ENCODE results near the gene SLC7A9.

SLC7A9 gene

DNA sequence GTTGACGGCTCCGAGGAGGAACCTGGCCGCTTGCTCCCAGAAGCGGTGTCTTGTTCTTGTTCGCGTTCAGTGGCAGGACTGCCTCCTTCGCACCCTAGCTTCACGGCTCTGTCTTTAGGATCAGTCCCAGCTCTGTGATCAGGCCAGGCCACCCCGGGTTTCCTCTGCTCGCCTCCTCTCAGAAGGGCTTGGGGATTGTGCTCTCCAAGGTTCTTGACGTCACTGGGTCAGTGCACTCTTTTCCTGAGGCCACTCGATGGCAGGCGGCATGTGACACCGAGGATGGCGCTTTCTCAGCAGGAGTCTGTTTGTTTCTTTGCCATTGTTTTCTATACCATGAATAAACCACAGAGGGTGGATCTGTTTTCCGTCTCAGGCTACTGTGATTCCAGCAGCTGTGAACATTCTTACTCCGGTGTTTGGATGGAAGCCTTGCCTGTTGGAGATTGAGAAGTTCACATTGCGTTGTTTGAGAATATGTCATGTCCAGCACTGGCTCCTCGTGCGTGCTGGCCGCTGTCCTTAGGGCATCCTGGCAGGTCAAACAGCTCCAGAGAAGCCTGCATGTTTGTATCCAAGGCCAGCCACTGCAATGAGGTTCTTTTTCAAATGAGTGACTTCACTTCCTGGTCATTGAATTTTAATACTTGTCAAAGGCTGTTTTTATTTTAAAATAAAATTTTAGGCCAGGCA lies 44.5 kb downstream of the SLC7A9 start:
- H3K4me3 ChIP-seq (ENCODE audit: control insufficient read depth in 1 of 7, extremely low read depth in 1 of 7, insufficient read depth in 4 of 7, low read depth in 2 of 7, low read length in 6 of 7), result no peak overlapping the region
- H3K27ac ChIP-seq (ENCODE audit: insufficient read depth in 1 of 2, low read depth in 1 of 2, low read length in 2 of 2, poor library complexity in 1 of 2, severe bottlenecking in 2 of 2), result no peak overlapping the region
- DNase-seq, result no peak
- peaks cover 0 to 5% (median 0%) of the 10 kb centered on the region in 4 experiments for H3K4me1 ChIP-seq (ENCODE audit: control extremely low read depth in 1 of 4, control insufficient read depth in 4 of 4, insufficient read depth in 4 of 4, low read length in 3 of 4)
- CTCF ChIA-PET, result interaction anchor here (0.7 kb wide), 1 partner anchor 14 kb away, joined by 3 read pairs; no protein-coding TSS in a partner anchor
- POLR2A ChIA-PET, result no interaction called here
- peaks cover 0 to 44% (median 9%) of the 10 kb centered on the region in 5 experiments for H3K27me3 ChIP-seq (replicated peaks in 2 of 5; ENCODE audit: control insufficient read depth in 4 of 5, insufficient read depth in 5 of 5, low read length in 4 of 5)
- no peaks in the 10 kb centered on the region for H3K36me3 ChIP-seq (ENCODE audit: control insufficient read depth in 4 of 4, insufficient read depth in 4 of 4, low read length in 3 of 4)
- WGBS (ENCODE audit: insufficient coverage), result 49% methylated on average over 21 of the region's 21 CpGs
- no peaks in the 10 kb centered on the region for H3K9me3 ChIP-seq (ENCODE audit: control extremely low read depth in 1 of 5, control insufficient read depth in 4 of 5, insufficient read depth in 2 of 5, low read depth in 1 of 5, low read length in 4 of 5)

DNA sequence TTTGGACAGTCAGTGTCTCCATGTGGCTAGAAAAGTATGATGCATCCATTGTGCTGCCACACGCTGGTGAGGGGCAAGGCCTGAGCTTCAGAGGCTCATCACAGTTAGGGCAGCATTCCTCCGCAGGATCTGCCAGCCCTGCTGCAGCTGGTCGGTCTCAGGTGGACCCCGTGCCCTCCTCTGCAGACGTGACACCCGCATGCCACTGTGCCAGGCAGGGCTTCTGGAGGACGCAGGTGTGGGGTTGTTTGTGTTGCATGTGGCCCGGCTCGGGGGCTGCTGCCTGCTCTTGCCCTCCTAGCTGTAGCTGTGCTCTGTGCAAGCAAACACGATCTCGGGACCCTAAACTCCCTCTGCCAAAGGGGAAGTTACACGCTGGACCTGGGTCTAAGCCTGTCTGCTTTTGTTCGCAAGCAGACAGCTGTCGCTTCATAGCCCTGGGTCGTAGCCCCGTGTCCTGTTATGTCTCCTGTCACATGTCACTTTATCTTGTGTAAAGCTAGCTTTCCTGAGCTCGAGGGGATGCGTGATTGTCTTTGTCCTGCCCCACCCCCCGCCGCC lies 45.3 kb downstream of the SLC7A9 start:
- Histone ChIP-seq H3K9me3 (ENCODE audit: control extremely low read depth in 1 of 5, control insufficient read depth in 4 of 5, insufficient read depth in 2 of 5, low read depth in 1 of 5, low read length in 4 of 5) (no peaks in the 10 kb centered on the region), H3K27ac (ENCODE audit: insufficient read depth in 1 of 2, low read depth in 1 of 2, low read length in 2 of 2, poor library complexity in 1 of 2, severe bottlenecking in 2 of 2) (no peak overlapping the region), H3K4me1 (ENCODE audit: control extremely low read depth in 1 of 4, control insufficient read depth in 4 of 4, insufficient read depth in 4 of 4, low read length in 3 of 4) (peaks cover 0 to 5% (median 0%) of the 10 kb centered on the region in 4 experiments), H3K27me3 (replicated peaks in 2 of 5; ENCODE audit: control insufficient read depth in 4 of 5, insufficient read depth in 5 of 5, low read length in 4 of 5) (peaks cover 0 to 51% (median 9%) of the 10 kb centered on the region in 5 experiments), H3K4me3 (ENCODE audit: control insufficient read depth in 1 of 7, extremely low read depth in 1 of 7, insufficient read depth in 4 of 7, low read depth in 2 of 7, low read length in 6 of 7) (no peak overlapping the region), H3K36me3 (ENCODE audit: control insufficient read depth in 4 of 4, insufficient read depth in 4 of 4, low read length in 3 of 4) (no peaks in the 10 kb centered on the region)
- DNase-seq, result peak; percentile 1 to 54 (median 40)
- 31% methylated on average over 17 of the region's 20 CpGs for WGBS (ENCODE audit: insufficient coverage)
- CTCF ChIA-PET, result no interaction called here
- POLR2A ChIA-PET, result no interaction called here

DNA sequence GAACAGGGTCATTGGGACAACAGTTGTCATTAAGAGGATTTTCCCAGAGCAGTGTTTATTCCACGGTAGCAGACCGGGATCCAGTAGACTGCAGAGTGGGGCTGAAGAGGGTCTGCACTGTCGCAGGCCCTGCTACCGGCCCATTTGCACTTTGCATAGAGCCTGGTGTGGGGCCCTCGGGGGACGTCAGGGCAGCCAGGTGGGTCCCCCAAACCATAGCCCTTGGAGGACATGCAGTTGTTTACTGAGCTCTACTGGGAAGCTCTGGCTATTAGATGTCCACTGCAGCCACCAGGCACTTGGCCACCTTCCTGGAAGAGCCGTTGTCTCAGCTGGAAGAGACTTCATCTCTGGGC lies 45.8 kb downstream of the SLC7A9 start:
- 93% methylated on average over 7 of the region's 7 CpGs for WGBS (ENCODE audit: insufficient coverage)
- Histone ChIP-seq H3K27ac (ENCODE audit: insufficient read depth in 1 of 2, low read depth in 1 of 2, low read length in 2 of 2, poor library complexity in 1 of 2, severe bottlenecking in 2 of 2) (no peak overlapping the region), H3K9me3 (ENCODE audit: control extremely low read depth in 1 of 5, control insufficient read depth in 4 of 5, insufficient read depth in 2 of 5, low read depth in 1 of 5, low read length in 4 of 5) (no peaks in the 10 kb centered on the region), H3K27me3 (replicated peaks in 2 of 5; ENCODE audit: control insufficient read depth in 4 of 5, insufficient read depth in 5 of 5, low read length in 4 of 5) (peaks cover 0 to 52% (median 9%) of the 10 kb centered on the region in 5 experiments), H3K4me3 (ENCODE audit: control insufficient read depth in 1 of 7, extremely low read depth in 1 of 7, insufficient read depth in 4 of 7, low read depth in 2 of 7, low read length in 6 of 7) (no peak overlapping the region), H3K4me1 (ENCODE audit: control extremely low read depth in 1 of 4, control insufficient read depth in 4 of 4, insufficient read depth in 4 of 4, low read length in 3 of 4) (peaks cover 0 to 5% (median 0%) of the 10 kb centered on the region in 4 experiments), H3K36me3 (ENCODE audit: control insufficient read depth in 4 of 4, insufficient read depth in 4 of 4, low read length in 3 of 4) (no peaks in the 10 kb centered on the region)
- POLR2A ChIA-PET, result no interaction called here
- CTCF ChIA-PET, result no interaction called here
- no peak for DNase-seq

DNA sequence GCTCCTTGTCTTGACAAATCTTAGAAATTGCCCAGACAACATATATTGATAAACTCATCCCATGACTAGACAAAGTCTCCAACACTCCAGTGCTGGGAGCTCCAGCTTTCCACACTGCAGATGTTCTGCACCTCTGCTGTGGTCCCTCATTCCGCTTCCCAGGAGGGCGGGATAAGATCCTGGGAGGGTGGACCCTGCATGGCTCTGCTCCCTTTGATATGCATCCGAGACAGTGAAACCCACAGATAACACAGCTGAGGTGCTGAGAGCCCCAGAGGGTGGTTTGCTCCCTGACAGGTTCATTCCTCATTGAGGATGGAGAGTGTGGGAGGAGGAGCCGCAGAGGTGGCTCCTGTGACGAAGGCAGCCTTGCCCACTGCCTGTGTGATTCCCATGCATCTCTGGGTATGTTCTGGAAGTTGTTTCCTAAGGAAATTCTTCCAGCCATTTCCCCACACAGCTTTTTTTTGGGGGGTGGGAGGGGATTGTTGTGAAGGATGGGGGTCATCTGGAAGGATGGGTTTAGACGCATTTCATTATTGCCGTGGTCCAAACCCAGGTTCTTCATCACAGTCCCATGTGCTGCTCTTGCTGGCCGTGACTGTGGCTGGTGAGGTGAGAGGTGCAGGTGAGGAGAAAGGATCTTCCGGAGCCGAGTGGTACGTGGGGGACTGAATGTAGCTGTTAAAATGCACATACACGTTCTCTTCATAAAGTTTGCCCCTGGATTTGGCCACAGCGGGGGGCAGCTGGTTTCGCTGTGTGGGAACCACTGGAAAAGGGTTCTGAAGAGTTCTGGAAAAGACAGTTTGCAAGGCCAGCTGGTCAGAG lies 46.4 kb downstream of the SLC7A9 start:
- H3K4me3 ChIP-seq (ENCODE audit: control insufficient read depth in 1 of 7, extremely low read depth in 1 of 7, insufficient read depth in 4 of 7, low read depth in 2 of 7, low read length in 6 of 7), result no peak overlapping the region
- POLR2A ChIA-PET, result no interaction called here
- H3K36me3 ChIP-seq (ENCODE audit: control insufficient read depth in 4 of 4, insufficient read depth in 4 of 4, low read length in 3 of 4), result no peaks in the 10 kb centered on the region
- 90% methylated on average over 12 of the region's 14 CpGs for WGBS (ENCODE audit: insufficient coverage)
- H3K4me1 ChIP-seq (ENCODE audit: control extremely low read depth in 1 of 4, control insufficient read depth in 4 of 4, insufficient read depth in 4 of 4, low read length in 3 of 4), result peaks cover 0 to 5% (median 0%) of the 10 kb centered on the region in 4 experiments
- CTCF ChIA-PET, result no interaction called here
- H3K9me3 ChIP-seq (ENCODE audit: control extremely low read depth in 1 of 5, control insufficient read depth in 4 of 5, insufficient read depth in 2 of 5, low read depth in 1 of 5, low read length in 4 of 5), result no peaks in the 10 kb centered on the region
- no peak overlapping the region for H3K27ac ChIP-seq (ENCODE audit: insufficient read depth in 1 of 2, low read depth in 1 of 2, low read length in 2 of 2, poor library complexity in 1 of 2, severe bottlenecking in 2 of 2)
- H3K27me3 ChIP-seq (replicated peaks in 2 of 5; ENCODE audit: control insufficient read depth in 4 of 5, insufficient read depth in 5 of 5, low read length in 4 of 5), result peaks cover 0 to 55% (median 13%) of the 10 kb centered on the region in 5 experiments
- no peak for DNase-seq

DNA sequence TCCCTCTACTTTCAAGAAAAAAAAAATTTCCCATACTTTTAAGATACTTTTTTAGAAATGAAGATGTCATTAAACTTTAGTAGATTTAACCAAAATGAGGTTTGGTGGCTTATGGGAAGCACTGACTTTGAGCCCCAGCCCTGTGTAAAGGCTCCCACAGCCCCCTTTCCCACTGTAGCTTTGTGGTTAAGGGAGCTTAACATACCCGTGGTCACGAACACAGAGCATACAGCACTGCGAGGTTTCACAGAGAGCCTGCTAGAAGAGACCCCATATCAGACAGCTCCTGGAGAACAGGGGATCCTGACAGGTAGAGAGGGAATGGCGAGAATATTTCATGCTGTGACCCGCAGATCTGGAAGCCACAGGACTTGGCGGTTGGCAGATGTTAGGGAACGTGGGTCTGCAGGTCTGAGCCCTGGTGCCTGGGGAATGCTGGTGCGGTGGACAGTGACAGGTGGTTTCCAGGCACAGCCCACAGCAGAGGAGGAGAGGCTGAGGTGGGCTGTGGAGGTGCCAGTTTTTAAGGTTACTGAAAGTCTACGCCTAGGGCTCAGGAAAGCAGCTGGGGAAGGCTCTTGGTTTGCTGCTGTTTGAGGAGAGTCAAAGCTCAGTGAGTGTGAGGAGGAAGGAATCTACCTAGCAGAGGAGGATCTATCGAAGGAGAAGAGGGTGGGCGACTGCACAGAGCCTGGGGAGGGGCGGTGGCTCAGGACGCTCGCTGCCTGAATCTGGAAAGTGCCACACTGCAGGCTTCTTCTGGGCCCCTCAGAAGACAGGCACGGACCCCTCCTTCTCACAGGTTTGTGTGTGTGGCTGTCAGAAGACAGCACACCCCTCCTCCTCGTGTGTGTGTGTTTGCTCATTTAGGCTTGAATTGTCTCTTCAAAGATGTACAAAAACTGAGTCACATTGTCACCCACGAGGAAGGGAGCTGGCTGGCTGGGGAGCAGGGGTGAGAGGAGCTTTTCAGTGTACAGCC lies 49.9 kb downstream of the SLC7A9 start:
- Histone ChIP-seq H3K9me3 (ENCODE audit: control extremely low read depth in 1 of 5, control insufficient read depth in 4 of 5, insufficient read depth in 2 of 5, low read depth in 1 of 5, low read length in 4 of 5) (no peaks in the 10 kb centered on the region), H3K36me3 (ENCODE audit: control insufficient read depth in 4 of 4, insufficient read depth in 4 of 4, low read length in 3 of 4) (no peaks in the 10 kb centered on the region)
- 68% methylated on average over 16 of the region's 17 CpGs for WGBS (ENCODE audit: insufficient coverage)

DNA sequence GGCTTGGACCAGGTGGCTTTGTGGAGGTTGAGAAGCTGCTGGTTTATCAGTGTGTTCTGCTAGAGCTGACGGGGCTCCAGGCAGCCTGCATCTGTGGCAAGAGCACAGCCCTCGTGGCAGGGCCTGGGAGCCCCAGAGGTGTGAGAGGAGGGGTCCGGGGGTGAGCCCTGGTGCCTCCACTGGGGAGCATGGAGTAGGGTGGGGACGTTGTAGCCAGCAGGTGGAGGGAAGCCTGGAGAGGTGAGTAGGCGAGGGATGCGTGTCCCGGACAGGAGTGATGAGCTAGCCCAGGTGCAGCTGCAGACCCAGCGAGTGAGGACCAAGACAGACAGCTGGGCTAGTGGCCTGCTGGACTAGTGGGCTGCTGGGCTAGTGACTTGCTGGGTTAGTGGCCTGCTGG lies 51.0 kb downstream of the SLC7A9 start:
- no peak overlapping the region for H3K4me3 ChIP-seq (ENCODE audit: control insufficient read depth in 1 of 7, extremely low read depth in 1 of 7, insufficient read depth in 4 of 7, low read depth in 2 of 7, low read length in 6 of 7)
- no peaks in the 10 kb centered on the region for H3K36me3 ChIP-seq (ENCODE audit: control insufficient read depth in 4 of 4, insufficient read depth in 4 of 4, low read length in 3 of 4)
- no peak overlapping the region for H3K27ac ChIP-seq (ENCODE audit: insufficient read depth in 1 of 2, low read depth in 1 of 2, low read length in 2 of 2, poor library complexity in 1 of 2, severe bottlenecking in 2 of 2)
- H3K4me1 ChIP-seq (ENCODE audit: control extremely low read depth in 1 of 4, control insufficient read depth in 4 of 4, insufficient read depth in 4 of 4, low read length in 3 of 4), result no peaks in the 10 kb centered on the region
- H3K27me3 ChIP-seq (replicated peaks in 2 of 5; ENCODE audit: control insufficient read depth in 4 of 5, insufficient read depth in 5 of 5, low read length in 4 of 5), result peaks cover 0 to 40% (median 8%) of the 10 kb centered on the region in 5 experiments
- no peaks in the 10 kb centered on the region for H3K9me3 ChIP-seq (ENCODE audit: control extremely low read depth in 1 of 5, control insufficient read depth in 4 of 5, insufficient read depth in 2 of 5, low read depth in 1 of 5, low read length in 4 of 5)
- no peak for DNase-seq
- ChIA-PET CTCF (no interaction called here), POLR2A (interaction anchor here (0.7 kb wide), 1 partner anchor 93 kb away, joined by 4 read pairs; no protein-coding TSS in a partner anchor)
- 97% methylated on average over 5 of the region's 8 CpGs for WGBS (ENCODE audit: insufficient coverage)

More for the DNA sequence above, 49.9 kb downstream of the SLC7A9 start:
- Histone ChIP-seq H3K4me3 (ENCODE audit: control insufficient read depth in 1 of 7, extremely low read depth in 1 of 7, insufficient read depth in 4 of 7, low read depth in 2 of 7, low read length in 6 of 7) (no peak overlapping the region), H3K27ac (ENCODE audit: insufficient read depth in 1 of 2, low read depth in 1 of 2, low read length in 2 of 2, poor library complexity in 1 of 2, severe bottlenecking in 2 of 2) (no peak overlapping the region), H3K4me1 (ENCODE audit: control extremely low read depth in 1 of 4, control insufficient read depth in 4 of 4, insufficient read depth in 4 of 4, low read length in 3 of 4) (peaks cover 0 to 4% (median 0%) of the 10 kb centered on the region in 4 experiments), H3K27me3 (replicated peaks in 2 of 5; ENCODE audit: control insufficient read depth in 4 of 5, insufficient read depth in 5 of 5, low read length in 4 of 5) (peaks cover 0 to 52% (median 16%) of the 10 kb centered on the region in 5 experiments)
- CTCF ChIA-PET, result no interaction called here
- POLR2A ChIA-PET, result interaction anchor here (0.7 kb wide), 2 partner anchors 92 to 1386 kb away, joined by 3 to 4 read pairs; no protein-coding TSS in a partner anchor
- DNase-seq, result no peak
